Central memory CD8-positive, alpha-beta T cell (primary cell): ENCODE results near the gene WWC1.
"Not testable (repeated sequence)": the region's sequence is repeated elsewhere in the genome, so short reads cannot be mapped to it uniquely, and the experiment has no call there.

Source experiments
- ATAC-seq: fragments of 150-1000 bp; cut with Tn5 transposase; replicated peaks from 2 replicates; pipeline ENCODE4 v1.10.0; 2022; ENCODE audit warnings: mild to moderate bottlenecking, moderate FRiP score, moderate number of reproducible peaks; ENCODE audit not compliant: poor library complexity, severe bottlenecking; ENCODE audit errors: extremely low read depth
- DNase-seq, 2 donors: peaks; one replicate each; pipeline ENCODE4 v3.0.0; 2021; ENCODE audit warnings: low spot score in 2 of 2
- H3K27ac Mint-ChIP-seq: one replicate; pipeline ENCODE4 v1.8.0; 2022; ENCODE audit warnings: low read depth, mild to moderate bottlenecking, moderate library complexity, mixed read lengths
- H3K27me3 Mint-ChIP-seq: one replicate; pipeline ENCODE4 v1.8.0; 2022; ENCODE audit warnings: mixed read lengths
- H3K36me3 Mint-ChIP-seq: one replicate; pipeline ENCODE4 v1.8.0; 2022; ENCODE audit warnings: mild to moderate bottlenecking, moderate library complexity, mixed read lengths; ENCODE audit not compliant: insufficient read depth
- H3K4me1 Mint-ChIP-seq: one replicate; pipeline ENCODE4 v1.8.0; 2022; ENCODE audit warnings: mixed read lengths
- H3K4me3 Mint-ChIP-seq: one replicate; pipeline ENCODE4 v1.8.0; 2022; ENCODE audit warnings: mild to moderate bottlenecking, moderate library complexity, mixed read lengths
- H3K9me3 Mint-ChIP-seq: one replicate; pipeline ENCODE4 v1.8.0; 2022; ENCODE audit warnings: mixed read lengths

The WWC1 gene

GRCh38 chr5:168304349-168304748 lies 12.9 kb downstream of the WWC1 start:
- Mint-ChIP-seq H3K36me3 (no peaks in the 10 kb centered on the region), H3K9me3 (no peaks in the 10 kb centered on the region), H3K4me3 (no peak overlapping the region), H3K27ac (no peak overlapping the region), H3K4me1 (no peaks in the 10 kb centered on the region), H3K27me3 (peaks cover 11% of the 10 kb centered on the region)
- no peak for ATAC-seq
- no peak for DNase-seq

- Mint-ChIP-seq H3K27me3 (peaks cover 14% of the 10 kb centered on the region), H3K36me3 (no peaks in the 10 kb centered on the region), H3K4me1 (no peaks in the 10 kb centered on the region), H3K9me3 (no peaks in the 10 kb centered on the region), H3K27ac (no peak overlapping the region), H3K4me3 (no peak overlapping the region)
- DNase-seq (no peak), ATAC-seq (no peak)
Observed at GRCh38 chr5:168305281-168305680, 13.8 kb downstream of the WWC1 start.

- Mint-ChIP-seq H3K27ac (no peak overlapping the region), H3K4me1 (no peaks in the 10 kb centered on the region), H3K36me3 (no peaks in the 10 kb centered on the region), H3K27me3 (peaks cover 14% of the 10 kb centered on the region), H3K9me3 (no peaks in the 10 kb centered on the region), H3K4me3 (no peak overlapping the region)
- no peak for ATAC-seq
- DNase-seq = no peak
Observed at GRCh38 chr5:168307022-168307421, 15.6 kb downstream of the WWC1 start.

GRCh38 chr5:168307925-168308584 lies 16.6 kb downstream of the WWC1 start:
- Mint-ChIP-seq H3K36me3 (no peaks in the 10 kb centered on the region), H3K4me3 (no peak overlapping the region), H3K27ac (no peak overlapping the region), H3K27me3 (peaks cover 14% of the 10 kb centered on the region), H3K4me1 (no peaks in the 10 kb centered on the region), H3K9me3 (no peaks in the 10 kb centered on the region)
- no peak for DNase-seq
- no peak for ATAC-seq

- Mint-ChIP-seq H3K9me3 (no peaks in the 10 kb centered on the region), H3K4me3 (no peak overlapping the region), H3K4me1 (no peaks in the 10 kb centered on the region), H3K36me3 (no peaks in the 10 kb centered on the region), H3K27ac (no peak overlapping the region), H3K27me3 (peaks cover 20% of the 10 kb centered on the region)
- no peak for ATAC-seq
- no peak for DNase-seq
Observed at GRCh38 chr5:168308976-168309598, 17.6 kb downstream of the WWC1 start.

- not testable (repeated sequence) for H3K36me3 Mint-ChIP-seq, H3K4me3 Mint-ChIP-seq
Observed at GRCh38 chr5:168310541-168310940, 19.1 kb downstream of the WWC1 start.

GRCh38 chr5:168311061-168311566 lies 19.7 kb downstream of the WWC1 start:
- Mint-ChIP-seq H3K4me1 (no peaks in the 10 kb centered on the region), H3K9me3 (no peaks in the 10 kb centered on the region), H3K36me3 (no peaks in the 10 kb centered on the region), H3K4me3 (no peak overlapping the region), H3K27ac (no peak overlapping the region), H3K27me3 (peaks cover 36% of the 10 kb centered on the region)
- ATAC-seq (no peak), DNase-seq (no peak)

More at GRCh38 chr5:168310541-168310940, 19.1 kb downstream of the WWC1 start:
- H3K27ac Mint-ChIP-seq, ATAC-seq, H3K4me1 Mint-ChIP-seq, DNase-seq, H3K9me3 Mint-ChIP-seq: not testable (repeated sequence)
- peaks cover 34% of the 10 kb centered on the region for H3K27me3 Mint-ChIP-seq

GRCh38 chr5:168312606-168313295 lies 21.3 kb downstream of the WWC1 start:
- ATAC-seq = no peak
- DNase-seq = no peak
- H3K27ac Mint-ChIP-seq = no peak overlapping the region
- H3K9me3 Mint-ChIP-seq = no peaks in the 10 kb centered on the region
- H3K4me1 Mint-ChIP-seq = no peaks in the 10 kb centered on the region
- H3K27me3 Mint-ChIP-seq = peaks cover 36% of the 10 kb centered on the region
- no peak overlapping the region for H3K4me3 Mint-ChIP-seq
- no peaks in the 10 kb centered on the region for H3K36me3 Mint-ChIP-seq

- Mint-ChIP-seq H3K4me1 (no peaks in the 10 kb centered on the region), H3K9me3 (no peaks in the 10 kb centered on the region), H3K27ac (no peak overlapping the region), H3K27me3 (peaks cover 36% of the 10 kb centered on the region), H3K4me3 (no peak overlapping the region), H3K36me3 (no peaks in the 10 kb centered on the region)
- no peak for DNase-seq
- ATAC-seq = no peak
Observed at GRCh38 chr5:168313596-168314204, 22.3 kb downstream of the WWC1 start.

GRCh38 chr5:168314735-168315411 lies 23.4 kb downstream of the WWC1 start:
- no peak for ATAC-seq
- H3K27me3 Mint-ChIP-seq = peaks cover 27% of the 10 kb centered on the region

GRCh38 chr5:168315416-168316138 lies 24.1 kb downstream of the WWC1 start:
- ATAC-seq (no peak), DNase-seq (no peak)
- H3K27ac Mint-ChIP-seq = no peak overlapping the region
- no peak overlapping the region for H3K4me3 Mint-ChIP-seq
- no peaks in the 10 kb centered on the region for H3K36me3 Mint-ChIP-seq
- no peaks in the 10 kb centered on the region for H3K4me1 Mint-ChIP-seq
- H3K27me3 Mint-ChIP-seq = peaks cover 22% of the 10 kb centered on the region
- no peaks in the 10 kb centered on the region for H3K9me3 Mint-ChIP-seq

More at GRCh38 chr5:168314735-168315411, 23.4 kb downstream of the WWC1 start:
- Mint-ChIP-seq H3K36me3 (no peaks in the 10 kb centered on the region), H3K4me1 (no peaks in the 10 kb centered on the region), H3K4me3 (no peak overlapping the region), H3K9me3 (no peaks in the 10 kb centered on the region), H3K27ac (no peak overlapping the region)
- no peak for DNase-seq

GRCh38 chr5:168316139-168316578 lies 24.7 kb downstream of the WWC1 start:
- Mint-ChIP-seq H3K4me1 (no peaks in the 10 kb centered on the region), H3K9me3 (no peaks in the 10 kb centered on the region), H3K27me3 (peaks cover 22% of the 10 kb centered on the region), H3K36me3 (no peaks in the 10 kb centered on the region), H3K4me3 (no peak overlapping the region), H3K27ac (no peak overlapping the region)
- ATAC-seq (no peak), DNase-seq (no peak)
